Measurements from ENCODE around the gene CLSTN2.

CLSTN2 gene

GRCh38 chr3:140006331-140006730 is 71.3 kb downstream of the CLSTN2 start:
- no peak for DNase-seq (ENCODE audit: low read depth, low spot score)

DNA sequence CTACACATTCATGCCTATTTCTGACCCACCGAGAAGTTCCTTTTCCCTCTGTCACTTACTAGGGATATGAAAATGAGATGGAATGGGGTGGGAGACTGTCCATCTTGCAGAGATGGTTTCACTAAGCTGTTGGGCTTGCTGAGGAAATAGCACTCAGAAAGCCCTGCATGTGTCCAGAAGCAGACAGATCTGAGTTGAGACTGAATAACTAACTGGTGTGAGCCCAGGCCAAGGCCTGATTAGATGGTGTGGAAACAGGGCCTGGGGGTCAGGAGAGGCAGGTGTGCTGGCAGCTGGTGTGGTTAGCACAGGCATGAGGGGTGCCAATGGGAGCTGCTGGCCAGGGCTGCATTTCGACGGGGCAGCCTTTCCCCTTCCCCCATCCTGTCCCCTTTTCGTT is 72.1 kb downstream of the CLSTN2 start:
- DNase-seq (ENCODE audit: low read depth, low spot score), result no peak

GRCh38 chr3:140007911-140008869 is 73.2 kb downstream of the CLSTN2 start:
- no peak for DNase-seq (ENCODE audit: low read depth, low spot score)

GRCh38 chr3:140010391-140010790 is 75.4 kb downstream of the CLSTN2 start:
- no peak for DNase-seq (ENCODE audit: low read depth, low spot score)

GRCh38 chr3:140011086-140011485 is 76.1 kb downstream of the CLSTN2 start:
- no peak for DNase-seq (ENCODE audit: low read depth, low spot score)

DNA sequence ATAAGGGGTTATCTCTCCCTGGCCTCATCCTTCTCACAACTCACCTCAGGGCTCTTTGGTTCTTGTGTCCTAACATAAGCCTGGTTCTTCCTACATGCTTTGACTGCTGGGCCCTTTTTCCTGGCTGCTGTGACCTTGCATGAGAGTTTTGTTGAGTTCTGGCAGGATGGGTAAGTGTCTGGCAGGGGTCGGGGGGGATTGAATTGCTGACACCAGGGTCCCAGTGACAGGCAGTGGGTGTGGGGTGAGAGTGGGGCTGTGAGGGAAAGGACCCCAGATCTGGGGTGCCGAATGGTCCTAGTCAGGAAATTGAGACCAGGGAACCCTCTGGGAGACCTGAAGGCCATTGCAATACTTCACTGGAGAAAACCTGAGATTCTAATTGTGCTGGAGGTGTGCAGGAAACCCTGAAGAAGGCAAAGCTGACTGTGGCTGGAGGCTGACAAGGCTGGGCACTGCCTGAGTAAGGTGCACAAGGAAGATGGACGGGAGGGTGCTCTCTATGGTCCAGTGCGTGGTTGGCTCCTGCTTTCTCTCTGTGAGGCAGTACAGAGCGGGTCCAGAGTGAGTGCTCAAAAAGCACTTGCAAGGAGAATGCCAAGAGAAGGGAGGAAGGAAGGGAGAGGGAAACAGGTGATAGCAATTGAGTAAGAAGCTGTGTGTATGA is 76.8 kb downstream of the CLSTN2 start:
- DNase-seq (ENCODE audit: low read depth, low spot score), result no peak

DNA sequence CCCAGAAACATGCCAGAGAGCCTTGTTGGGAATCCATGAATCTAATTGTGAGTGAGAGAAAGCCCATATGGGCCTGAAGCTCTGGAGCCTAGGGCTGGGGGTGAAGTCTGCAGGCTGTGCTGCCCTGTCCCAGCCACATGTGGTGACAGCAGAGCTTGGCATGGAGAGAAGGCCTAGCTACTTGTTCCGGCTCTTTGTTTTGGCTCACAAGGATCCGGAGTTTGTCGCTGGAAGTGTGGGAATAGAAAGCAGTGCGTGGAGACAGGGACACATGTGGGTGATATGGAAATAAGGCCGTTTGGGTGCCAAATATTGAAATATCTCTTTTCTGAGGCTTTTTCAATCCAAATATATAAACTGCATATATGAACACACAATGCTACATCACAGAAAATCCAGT is 78.2 kb downstream of the CLSTN2 start:
- no peak for DNase-seq (ENCODE audit: low read depth, low spot score)

- DNase-seq (ENCODE audit: low read depth, low spot score), result no peak
Measured at GRCh38 chr3:140014831-140015495, 80.0 kb downstream of the CLSTN2 start.

- no peak for DNase-seq (ENCODE audit: low read depth, low spot score)
Measured at GRCh38 chr3:140015741-140016140, 80.8 kb downstream of the CLSTN2 start.

GRCh38 chr3:140018556-140018955 is 83.6 kb downstream of the CLSTN2 start:
- no peak for DNase-seq (ENCODE audit: low read depth, low spot score)

- no peak for DNase-seq (ENCODE audit: low read depth, low spot score)
Measured at GRCh38 chr3:140019946-140020345, 85.0 kb downstream of the CLSTN2 start.

DNA sequence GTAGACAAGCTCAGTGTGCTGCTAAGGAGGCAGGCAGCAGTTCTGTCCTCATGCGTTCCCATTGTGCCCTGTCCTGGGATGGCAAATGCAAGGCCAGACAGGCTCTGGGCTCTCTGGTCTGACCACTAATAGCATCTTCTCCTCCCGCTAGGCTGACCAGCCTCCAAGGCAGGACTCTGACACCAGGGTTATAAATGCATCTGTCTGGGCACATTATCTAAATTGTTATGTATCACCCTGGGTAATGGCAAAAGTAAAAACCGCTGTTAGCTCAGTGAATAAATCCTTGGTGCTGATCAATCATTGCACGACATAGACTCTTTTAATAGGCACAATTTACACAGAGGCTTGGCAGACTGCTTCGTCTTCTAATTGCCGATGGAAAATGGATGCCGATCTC is 85.6 kb downstream of the CLSTN2 start:
- DNase-seq (ENCODE audit: low read depth, low spot score), result no peak

- DNase-seq (ENCODE audit: low read depth, low spot score), result no peak
Measured at GRCh38 chr3:140021269-140021668, 86.3 kb downstream of the CLSTN2 start.

- peak; percentile 46 for DNase-seq (ENCODE audit: low read depth, low spot score)
Measured at GRCh38 chr3:140022066-140022770, 87.2 kb downstream of the CLSTN2 start.

DNA sequence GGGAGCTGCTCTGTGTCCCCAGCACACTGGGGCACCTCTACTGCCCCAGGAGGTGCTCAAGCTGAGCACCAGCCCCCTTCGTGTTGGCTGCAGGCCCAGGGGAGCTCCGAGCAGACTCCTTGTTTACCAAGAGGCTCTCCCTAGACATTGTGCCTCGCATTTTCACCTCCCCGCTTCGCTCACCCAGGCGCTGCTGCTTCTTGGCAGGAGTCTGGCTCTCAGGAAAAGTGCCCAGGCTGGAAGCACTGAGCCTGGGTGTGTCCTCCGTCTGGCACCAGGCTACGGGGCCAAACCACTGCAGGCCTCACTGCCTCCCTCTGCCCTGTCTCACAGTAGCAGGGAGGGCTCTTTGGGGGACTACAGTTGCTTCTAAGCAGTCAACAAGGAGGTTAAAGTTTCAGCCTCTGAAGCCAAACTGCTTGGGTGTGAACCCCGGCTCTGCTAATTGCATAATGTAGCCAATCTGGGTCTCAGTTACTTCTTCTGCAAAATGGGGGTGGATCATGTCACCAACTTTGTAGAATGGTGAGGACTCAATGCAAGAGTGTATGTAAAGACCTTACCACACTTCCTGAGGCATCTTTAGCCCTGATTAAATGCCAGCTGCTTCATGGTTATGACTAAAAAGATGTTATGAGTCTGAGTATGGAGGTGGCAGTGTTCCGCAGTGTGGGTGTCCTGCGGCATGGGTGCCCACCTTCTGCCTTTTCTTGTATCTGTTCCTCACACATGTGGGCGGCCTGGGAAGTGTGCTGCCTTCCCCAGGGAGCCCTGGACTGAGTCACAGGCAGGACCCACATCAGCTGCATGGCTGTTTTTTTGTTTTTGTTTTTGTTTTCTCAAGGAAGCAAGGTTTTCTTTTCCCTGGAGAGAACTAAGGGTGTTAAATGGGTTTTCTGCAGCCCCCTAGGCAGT is 88.9 kb downstream of the CLSTN2 start:
- DNase-seq (ENCODE audit: low read depth, low spot score), result peak; percentile 60

DNA sequence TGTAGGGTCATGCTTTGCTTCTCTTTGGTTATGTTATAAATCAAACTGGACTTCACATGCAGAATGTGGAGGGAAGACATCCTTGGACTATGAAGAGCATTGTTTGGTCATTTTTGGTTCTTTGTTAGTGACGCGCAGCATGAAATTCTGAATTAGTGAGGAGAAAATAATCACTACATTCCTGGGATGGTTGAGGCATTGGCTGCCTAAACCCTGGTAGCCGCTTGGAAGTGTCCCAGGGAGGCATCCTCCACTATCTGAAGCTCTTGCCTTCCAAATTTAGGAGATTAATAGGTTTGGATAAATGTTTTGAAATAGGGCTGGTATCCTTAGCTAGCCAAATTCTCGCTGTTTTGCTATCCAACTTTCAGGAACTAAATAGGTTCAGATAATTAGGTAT is 96.2 kb downstream of the CLSTN2 start:
- peak; percentile 47 for DNase-seq (ENCODE audit: low read depth, low spot score)

- DNase-seq (ENCODE audit: low read depth, low spot score), result no peak
Measured at GRCh38 chr3:140034058-140034457, 99.1 kb downstream of the CLSTN2 start.

- no peak for DNase-seq (ENCODE audit: low read depth, low spot score)
Measured at GRCh38 chr3:140035871-140036270, 100.9 kb downstream of the CLSTN2 start.

DNA sequence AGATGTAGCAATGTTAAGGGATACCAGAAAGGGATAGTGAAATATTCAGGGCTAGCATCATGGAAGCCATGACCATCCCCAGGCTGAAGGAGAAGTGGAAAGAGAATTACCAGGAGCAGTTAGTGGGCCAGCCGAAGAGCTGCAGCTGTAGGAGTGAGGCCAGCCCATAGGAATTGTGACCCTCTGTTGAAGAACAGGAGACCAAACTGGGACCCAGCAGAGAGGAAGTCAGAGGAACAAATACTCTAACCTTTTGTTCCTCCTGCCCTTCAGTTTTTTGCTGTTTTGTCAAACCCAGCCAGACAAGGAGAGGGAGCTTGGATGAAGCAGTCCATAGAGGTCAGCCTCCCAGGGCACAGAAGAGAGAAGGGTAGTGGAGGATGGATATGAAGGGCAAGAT is 115.4 kb downstream of the CLSTN2 start:
- DNase-seq (ENCODE audit: low read depth, low spot score), result no peak
